Neural progenitor cell (in vitro differentiated cells): ENCODE measurements around the gene TMEM232.

Experiments
- EZH2 ChIP-seq: fragments of 200-600 bp; sonication (generic); IDR thresholded peaks from 2 replicates; pipeline ENCODE4 v1.6.1; 2017; ENCODE audit warnings: antibody characterized with exemption, mild to moderate bottlenecking, moderate library complexity
- EZH2phosphoT487 ChIP-seq: fragments of 200-600 bp; sonication (generic); IDR thresholded peaks from 2 replicates; pipeline ENCODE4 v1.6.1; 2017; ENCODE audit warnings: antibody characterized with exemption

DNA sequence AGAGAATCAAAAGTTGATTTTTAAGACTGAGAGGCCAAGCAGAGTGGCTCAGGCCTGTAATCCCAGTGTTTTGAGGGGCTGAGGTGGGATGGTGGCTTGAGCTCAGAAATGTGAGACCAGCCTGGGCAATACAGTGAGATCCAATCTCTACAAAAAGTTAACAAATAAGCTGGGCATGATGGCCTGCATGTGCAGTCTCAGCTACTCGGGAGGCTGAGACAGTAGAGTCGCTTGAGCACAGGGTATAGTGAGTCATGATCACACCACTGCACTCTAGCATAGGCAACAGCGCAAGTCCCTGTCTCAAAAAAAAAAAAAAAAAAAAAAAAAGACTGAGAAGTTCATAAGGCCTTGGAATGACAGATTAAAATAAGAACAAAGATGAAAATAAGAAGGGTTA is 177.2 kb downstream of the TMEM232 start:
- TF ChIP-seq EZH2, result no peak
- no peak for TF ChIP-seq EZH2phosphoT487
